A673 (cell line): ENCODE data around the gene GAK. TPM values are rescaled to one million over a fixed set of nuclear protein-coding genes. Genes with fewer than 3 reads are reported as not detected.

ENCODE experiments used
- BruUV-seq: library from RNA; stranded (reverse); fragments of 400-500 nt; replicated peaks from 2 replicates; lab custom pipeline; 2021; lab: Mats Ljungman, UMichigan
- CTCF ChIA-PET: fragments of 300-600 bp; sonication (Branson Sonifier 250); formaldehyde crosslinking; loops from one replicate; lab custom pipeline; 2022; ENCODE audit warnings: antibody characterized with exemption; lab: Charles Lee
- POLR2A ChIA-PET: fragments of 300-600 bp; sonication (Branson Sonifier 250); formaldehyde crosslinking; loops from one replicate; lab custom pipeline; 2022; ENCODE audit warnings: antibody characterized with exemption; ENCODE audit not compliant: low non-redundant PET; lab: Charles Lee
- DNase-seq: peaks from one replicate; pipeline ENCODE4 v3.0.0-alpha.2; 2015; ENCODE audit warnings: low spot score
- H3K27ac ChIP-seq: fragments of 200-600 bp; sonication (generic); 2 replicates; pipeline ENCODE4 v1.5.1; 2016; ENCODE audit warnings: mixed run types, low read depth, mild to moderate bottlenecking, mixed read lengths, antibody characterized with exemption, low read length; ENCODE audit not compliant: poor library complexity, severe bottlenecking
- H3K27me3 ChIP-seq: fragments of 200-600 bp; sonication (generic); replicated peaks from 2 replicates; pipeline ENCODE4 v1.6.1; 2017; ENCODE audit warnings: mixed run types, low read depth, mild to moderate bottlenecking, mixed read lengths, antibody characterized with exemption, low read length; ENCODE audit not compliant: insufficient read depth, poor library complexity
- H3K36me3 ChIP-seq: fragments of 200-600 bp; sonication (generic); 2 replicates; pipeline ENCODE4 v1.6.1; 2016; ENCODE audit warnings: mixed run types, mild to moderate bottlenecking, mixed read lengths, antibody characterized with exemption, low read length; ENCODE audit not compliant: insufficient read depth, poor library complexity, severe bottlenecking
- H3K4me1 ChIP-seq: fragments of 200-600 bp; sonication (generic); 2 replicates; pipeline ENCODE4 v1.6.1; 2017; ENCODE audit warnings: mixed run types, mild to moderate bottlenecking, mixed read lengths, antibody characterized with exemption, low read length; ENCODE audit not compliant: insufficient read depth, poor library complexity, severe bottlenecking
- H3K4me3 ChIP-seq: fragments of 200-600 bp; sonication (generic); 2 replicates; pipeline ENCODE4 v1.5.1; 2016; ENCODE audit warnings: low read depth, mixed run types, mild to moderate bottlenecking, mixed read lengths, low read length; ENCODE audit not compliant: poor library complexity, severe bottlenecking
- H3K9me3 ChIP-seq: fragments of 200-600 bp; sonication (generic); 2 replicates; pipeline ENCODE4 v1.6.1; 2016; ENCODE audit warnings: mixed run types, low read depth, mild to moderate bottlenecking, mixed read lengths, antibody characterized with exemption, low read length; ENCODE audit not compliant: poor library complexity, severe bottlenecking
- CTCF ChIP-seq: fragments of 300-800, 200-600 bp; sonication (generic); conservative IDR thresholded peaks from 2 replicates; pipeline ENCODE4 v1.5.1; 2017; ENCODE audit warnings: low read depth, mild to moderate bottlenecking, antibody characterized with exemption, low read length, moderate library complexity, mixed read lengths
- EZH2 ChIP-seq: fragments of 200-600 bp; sonication (generic); IDR thresholded peaks from 2 replicates; pipeline ENCODE4 v1.6.1; 2017; ENCODE audit warnings: borderline replicate concordance, low read depth, mild to moderate bottlenecking, mixed read lengths, antibody characterized with exemption, low read length; ENCODE audit not compliant: poor library complexity, severe bottlenecking
- intact Hi-C: fragments of 100-400 bp; cut with micrococcal nuclease; formaldehyde crosslinking; loops from one replicate; pipeline ENCODE4 v1.10.0; 2022; ENCODE audit not compliant: unreplicated experiment
- total RNA-seq: library from RNA; stranded (reverse); gene quantifications from 2 replicates; pipeline ENCODE4 v1.2.3, GENCODE V29; 2021

GAK gene
- total RNA-seq, 1 experiment from 2014 or later: 96.2 TPM

GRCh38 chr4:914531-914930, 17.6 kb downstream of the GAK start:
- Histone ChIP-seq H3K36me3 (peaks cover 3% of the 10 kb centered on the region), H3K4me3 (no peak overlapping the region), H3K27me3 (no peaks in the 10 kb centered on the region), H3K9me3 (no peaks in the 10 kb centered on the region), H3K4me1 (no peaks in the 10 kb centered on the region), H3K27ac (no peak overlapping the region)
- intact Hi-C loops: no loop called here
- POLR2A ChIA-PET: no interaction called here
- no peak for TF ChIP-seq EZH2
- TF ChIP-seq CTCF: no peak
- CTCF ChIA-PET: no interaction called here
- DNase-seq: no peak
- BruUV-seq: no TSS peak

GRCh38 chr4:913280-913618, 18.9 kb downstream of the GAK start:
- intact Hi-C loops: no loop called here
- no peak for TF ChIP-seq EZH2
- no peak for TF ChIP-seq CTCF
- no peaks in the 10 kb centered on the region for H3K4me1 ChIP-seq
- H3K36me3 ChIP-seq: peaks cover 3% of the 10 kb centered on the region
- H3K27me3 ChIP-seq: no peaks in the 10 kb centered on the region
- DNase-seq: no peak
- H3K27ac ChIP-seq: no peak overlapping the region
- CTCF ChIA-PET: no interaction called here
- H3K4me3 ChIP-seq: no peak overlapping the region
- BruUV-seq: no TSS peak
- POLR2A ChIA-PET: no interaction called here
- no peaks in the 10 kb centered on the region for H3K9me3 ChIP-seq

GRCh38 chr4:912548-913279, 19.4 kb downstream of the GAK start:
- H3K4me3 ChIP-seq: no peak overlapping the region
- no peaks in the 10 kb centered on the region for H3K4me1 ChIP-seq
- TF ChIP-seq EZH2 (no peak), CTCF (no peak)
- ChIA-PET CTCF (no interaction called here), POLR2A (no interaction called here)
- no TSS peak for BruUV-seq
- no peak for DNase-seq
- H3K36me3 ChIP-seq: peaks cover 3% of the 10 kb centered on the region
- no peaks in the 10 kb centered on the region for H3K27me3 ChIP-seq
- H3K9me3 ChIP-seq: no peaks in the 10 kb centered on the region
- H3K27ac ChIP-seq: no peak overlapping the region
- intact Hi-C loops: no loop called here
